ENCODE measurements around the gene BYSL.

GRCh38 chr6:41894366-41895299 is 26.7 kb upstream of the BYSL start:
- TF ChIP-seq CTCF (IDR thresholded peaks at IDR 0.05): no peak
- TF ChIP-seq POLR2A (IDR thresholded peaks at IDR 0.05): no peak
